Thymus (tissue), 11 donors: ENCODE data around the gene CBFA2T2. TPM values are rescaled to one million over a fixed set of nuclear protein-coding genes. Genes with fewer than 3 reads are reported as not detected.
"Not testable (repeated sequence)": the region's sequence is repeated elsewhere in the genome, so short reads cannot be mapped to it uniquely, and the experiment has no call there.

Source experiments
- DNase-seq, 9 donors: peaks; one replicate each; pipeline ENCODE4 v3.0.0-alpha.2; 2013; ENCODE audit warnings: low spot score in 9 of 9, low read depth in 6 of 9, missing footprints in 1 of 9
- H3K27ac ChIP-seq, 2 donors: one replicate each; pipeline ENCODE4 v1.5.1; 2013; ENCODE audit warnings: control low read depth in 1 of 2, low read depth in 1 of 2, low read length in 1 of 2, mild to moderate bottlenecking in 1 of 2, moderate library complexity in 1 of 2
- H3K27me3 ChIP-seq, 2 donors: one replicate each; pipeline ENCODE4 v1.5.1; 2013; ENCODE audit warnings: low read length in 1 of 2; ENCODE audit not compliant: control insufficient read depth in 2 of 2, insufficient read depth in 1 of 2
- H3K36me3 ChIP-seq, 2 donors: one replicate each; pipeline ENCODE4 v1.5.1; 2013; ENCODE audit warnings: low read length in 1 of 2, mild to moderate bottlenecking in 1 of 2, moderate library complexity in 1 of 2; ENCODE audit not compliant: control insufficient read depth in 2 of 2, insufficient read depth in 2 of 2
- H3K4me1 ChIP-seq, 2 donors: one replicate each; pipeline ENCODE4 v1.5.1; 2013; ENCODE audit warnings: low read length in 2 of 2; ENCODE audit not compliant: control insufficient read depth in 2 of 2, insufficient read depth in 2 of 2
- H3K4me3 ChIP-seq, 2 donors: one replicate each; pipeline ENCODE4 v1.5.1; 2013; ENCODE audit warnings: low read length in 2 of 2, control low read depth in 1 of 2, mild to moderate bottlenecking in 1 of 2
- H3K9me3 ChIP-seq, 2 donors: one replicate each; pipeline ENCODE4 v1.5.1; 2013; ENCODE audit warnings: low read length in 1 of 2, mild to moderate bottlenecking in 1 of 2; ENCODE audit not compliant: control insufficient read depth in 2 of 2, insufficient read depth in 1 of 2
- WGBS: extraction: QIAGEN DNeasy Blood & Tissue Kit; methylation state at CpG from one replicate; pipeline ENCODE4 v1.1.7; 2013; 5-methylcytosine and 5-hydroxymethylcytosine counted together
- polyA plus RNA-seq: library from polyadenylated mRNA; stranded (reverse); fragments of 200-250 nt; gene quantifications from one replicate; pipeline ENCODE4 v1.2.3, GENCODE V29; 2013
- total RNA-seq: library from RNA; stranded (reverse); fragments of 120-200 nt; gene quantifications from one replicate; pipeline ENCODE4 v1.2.4, GENCODE V29; 2013
- donor health status: healthy.

The CBFA2T2 gene
- total and polyA plus RNA-seq, 2 donors, result 6.4 to 9.1 TPM

DNA sequence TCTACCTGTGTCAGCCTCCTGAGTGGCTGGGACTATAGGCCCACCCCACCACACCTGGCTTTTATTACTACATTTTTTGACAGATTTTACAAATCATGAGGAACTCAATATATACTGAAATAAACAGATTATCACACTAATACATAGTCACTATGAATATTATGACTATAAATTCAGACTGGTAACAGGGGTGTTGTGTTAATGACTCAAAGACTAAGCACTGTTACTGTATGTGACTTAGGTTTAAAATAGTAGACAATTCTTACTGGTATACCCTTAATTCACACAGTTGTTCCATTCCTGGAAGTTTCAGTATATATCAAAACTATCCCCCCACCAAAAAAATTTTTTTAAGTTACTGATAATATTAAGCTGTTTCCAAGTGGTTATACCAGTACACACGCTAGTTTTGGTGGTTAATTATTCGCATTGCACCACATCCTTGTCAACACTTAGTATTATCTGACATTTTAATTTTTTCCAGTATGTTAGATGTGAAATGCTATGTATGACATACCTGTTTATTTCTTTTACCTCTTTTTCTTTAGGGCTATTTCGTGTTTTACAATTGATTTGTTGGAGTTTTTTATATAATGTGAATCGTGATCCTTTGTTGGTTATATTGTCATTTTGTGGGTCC is 137.8 kb downstream of the CBFA2T2 start:
- no peak overlapping the region for H3K27ac ChIP-seq
- peaks cover 44 to 51% of the 10 kb centered on the region in 2 donors for H3K36me3 ChIP-seq
- 100% methylated on average over 4 of the region's 4 CpGs for WGBS
- no peaks in the 10 kb centered on the region for H3K27me3 ChIP-seq
- no peak overlapping the region for H3K4me3 ChIP-seq
- no peaks in the 10 kb centered on the region for H3K4me1 ChIP-seq
- no peak for DNase-seq
- H3K9me3 ChIP-seq, result no peaks in the 10 kb centered on the region

DNA sequence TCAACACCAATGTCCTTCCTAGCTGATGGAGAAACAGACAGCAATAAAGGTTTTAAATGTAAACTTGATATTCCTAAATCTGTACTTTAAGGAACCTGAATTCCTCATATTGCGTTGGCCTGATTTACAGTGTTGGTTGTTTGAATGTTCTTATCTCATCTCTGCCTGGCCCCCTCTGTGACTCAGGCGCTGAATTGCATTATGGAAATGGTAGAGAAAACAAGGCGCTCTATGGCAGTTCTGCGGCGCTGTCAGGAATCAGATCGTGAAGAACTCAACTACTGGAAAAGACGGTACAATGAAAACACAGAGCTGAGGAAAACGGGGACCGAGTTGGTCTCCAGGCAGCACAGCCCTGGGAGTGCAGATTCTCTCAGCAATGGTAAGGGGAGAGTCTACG is 139.6 kb downstream of the CBFA2T2 start:
- H3K27ac ChIP-seq, result no peak overlapping the region
- no peaks in the 10 kb centered on the region for H3K27me3 ChIP-seq
- H3K36me3 ChIP-seq, result peaks cover 38 to 45% of the 10 kb centered on the region in 2 donors
- no peak for DNase-seq
- 99% methylated on average over 10 of the region's 10 CpGs for WGBS
- no peaks in the 10 kb centered on the region for H3K4me1 ChIP-seq
- H3K4me3 ChIP-seq, result no peak overlapping the region
- no peaks in the 10 kb centered on the region for H3K9me3 ChIP-seq

DNA sequence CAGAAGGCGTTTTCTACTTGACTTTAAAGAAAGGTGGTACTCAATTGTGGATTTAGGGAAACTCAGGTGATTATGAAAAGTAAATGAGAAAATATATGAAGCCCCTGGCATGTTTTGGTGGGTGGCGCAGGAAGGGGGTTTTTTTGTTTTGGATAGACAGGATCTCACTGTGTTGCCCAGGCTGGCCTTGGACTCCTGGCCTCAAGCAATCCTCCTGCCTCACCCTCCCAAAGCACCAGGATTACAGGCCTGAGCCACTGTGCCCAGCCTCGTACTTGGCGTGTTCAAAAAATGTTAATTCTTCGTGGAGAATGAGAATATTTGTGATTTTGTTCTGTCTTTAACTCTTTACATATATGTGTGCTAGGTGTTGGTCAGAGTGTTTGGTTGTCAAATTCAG is 140.1 kb downstream of the CBFA2T2 start:
- WGBS, result 98% methylated on average over 5 of the region's 5 CpGs

DNA sequence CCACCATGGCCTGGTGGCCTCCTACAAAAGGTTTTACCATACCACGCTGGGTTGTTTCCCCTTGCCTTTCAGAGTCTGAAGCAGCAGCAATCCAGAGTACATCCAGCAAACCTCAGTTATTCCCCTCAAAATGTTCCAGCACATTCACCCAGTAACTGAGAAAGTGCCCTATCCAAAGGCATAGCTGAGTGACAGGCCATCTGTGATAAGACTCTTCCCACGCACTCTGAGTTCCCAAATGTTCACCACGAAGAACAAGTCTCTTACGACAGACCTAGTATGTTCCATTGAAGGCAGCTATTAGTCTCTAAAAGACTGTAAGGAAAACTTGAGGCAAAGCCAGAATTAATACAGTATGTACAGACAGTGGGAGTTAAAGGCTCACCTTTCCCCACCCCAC is 140.6 kb downstream of the CBFA2T2 start:
- Histone ChIP-seq H3K9me3 (no peaks in the 10 kb centered on the region), H3K27ac (no peak overlapping the region), H3K27me3 (no peaks in the 10 kb centered on the region), H3K4me3 (no peak overlapping the region), H3K4me1 (no peaks in the 10 kb centered on the region), H3K36me3 (peaks cover 32 to 40% of the 10 kb centered on the region in 2 donors)
- DNase-seq, result no peak
- 98% methylated on average over 4 of the region's 4 CpGs for WGBS

More for the DNA sequence above, 140.1 kb downstream of the CBFA2T2 start:
- DNase-seq, result no peak
- Histone ChIP-seq H3K4me1 (no peaks in the 10 kb centered on the region), H3K27ac (no peak overlapping the region), H3K36me3 (peaks cover 35 to 41% of the 10 kb centered on the region in 2 donors), H3K9me3 (no peaks in the 10 kb centered on the region), H3K27me3 (no peaks in the 10 kb centered on the region), H3K4me3 (no peak overlapping the region)

DNA sequence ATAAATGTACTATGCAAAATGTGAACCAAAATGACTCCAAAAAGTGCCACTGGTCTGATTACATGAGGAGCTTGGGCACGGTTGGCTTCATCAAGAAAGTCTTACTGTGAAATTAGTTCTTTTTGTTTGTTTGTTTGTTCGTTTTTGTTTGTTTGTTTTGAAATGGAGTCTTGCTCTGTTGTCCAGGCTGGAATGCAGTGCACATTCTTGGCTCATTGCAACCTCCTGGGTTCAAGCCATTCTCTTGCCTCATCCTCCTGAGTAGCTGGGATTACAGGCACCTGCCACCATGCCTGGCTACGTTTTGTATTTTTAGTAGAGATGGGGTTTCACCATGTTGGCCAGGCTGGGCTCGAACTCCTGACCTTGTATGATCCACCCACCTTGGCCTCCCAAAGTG is 142.0 kb downstream of the CBFA2T2 start:
- H3K27me3 ChIP-seq, H3K9me3 ChIP-seq, DNase-seq, H3K4me1 ChIP-seq, H3K27ac ChIP-seq, H3K4me3 ChIP-seq: not testable (repeated sequence)
- peaks cover 36 to 40% of the 10 kb centered on the region in 2 donors for H3K36me3 ChIP-seq
- WGBS, result 99% methylated on average over 4 of the region's 4 CpGs

DNA sequence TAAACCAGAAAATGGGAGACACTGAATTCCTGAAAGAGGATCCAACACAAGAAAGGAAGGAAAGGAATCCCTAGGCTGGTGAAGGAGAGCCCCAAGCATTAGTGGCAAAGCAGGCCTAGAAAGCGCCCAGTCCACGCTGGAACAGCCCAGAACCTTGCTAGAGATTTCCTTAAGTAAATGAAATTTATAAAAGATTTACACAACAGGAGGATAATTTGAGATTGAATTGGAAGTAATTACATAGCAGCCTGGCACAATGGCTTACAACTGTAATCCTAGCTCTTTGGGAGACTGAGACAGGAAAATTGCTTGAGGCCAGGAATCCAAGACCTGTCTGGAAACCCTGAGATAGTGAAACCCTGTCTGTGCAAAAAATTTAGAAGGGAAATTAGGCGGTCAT is 145.4 kb downstream of the CBFA2T2 start:
- Histone ChIP-seq H3K9me3 (no peaks in the 10 kb centered on the region), H3K27ac (no peak overlapping the region), H3K4me1 (no peaks in the 10 kb centered on the region), H3K36me3 (peaks cover 39 to 43% of the 10 kb centered on the region in 2 donors), H3K27me3 (no peaks in the 10 kb centered on the region), H3K4me3 (no peak overlapping the region)
- 99% methylated on average over 3 of the region's 3 CpGs for WGBS
- no peak for DNase-seq

DNA sequence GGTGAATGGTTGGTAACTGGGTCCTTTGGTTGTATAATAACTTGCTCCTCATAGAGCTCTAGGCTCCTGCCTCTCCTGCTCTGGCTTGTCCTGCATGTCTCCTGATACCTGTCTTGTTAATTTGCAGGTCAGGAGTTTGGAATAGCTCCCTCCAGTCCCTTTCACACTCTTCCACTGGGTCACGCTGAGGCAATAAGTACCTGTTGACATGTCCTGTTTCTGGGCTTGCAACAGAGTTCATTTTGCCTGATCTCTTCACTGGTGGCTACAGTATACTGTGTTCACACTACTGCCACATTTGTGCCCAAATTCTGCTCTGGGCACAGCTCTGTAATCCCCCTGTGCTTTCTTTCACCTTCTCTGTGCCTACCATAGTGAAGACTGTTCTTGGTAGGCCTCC is 146.9 kb downstream of the CBFA2T2 start:
- no peaks in the 10 kb centered on the region for H3K9me3 ChIP-seq
- no peaks in the 10 kb centered on the region for H3K4me1 ChIP-seq
- DNase-seq, result no peak
- no peaks in the 10 kb centered on the region for H3K27me3 ChIP-seq
- H3K27ac ChIP-seq, result no peak overlapping the region
- WGBS, result 93% methylated on average over 1 of the region's 1 CpG
- H3K4me3 ChIP-seq, result no peak overlapping the region
- peaks cover 42 to 44% of the 10 kb centered on the region in 2 donors for H3K36me3 ChIP-seq

DNA sequence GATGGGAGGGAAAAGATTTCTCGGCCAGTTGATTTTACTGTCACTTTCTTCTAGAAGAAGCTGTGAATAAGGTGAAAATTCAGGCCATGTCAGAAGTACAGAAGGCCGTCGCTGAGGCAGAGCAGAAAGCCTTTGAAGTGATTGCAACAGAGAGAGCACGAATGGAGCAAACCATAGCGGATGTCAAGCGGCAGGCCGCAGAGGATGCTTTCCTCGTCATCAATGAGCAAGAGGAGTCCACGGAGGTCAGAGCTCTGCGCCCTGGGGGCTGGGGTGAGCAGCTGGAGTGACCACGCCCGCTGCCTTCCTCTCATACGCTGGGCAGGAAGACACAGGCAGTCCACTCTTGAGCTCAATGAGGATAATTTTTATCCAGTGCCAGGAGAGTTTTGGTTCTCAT is 150.4 kb downstream of the CBFA2T2 start:
- H3K4me3 ChIP-seq, result no peak overlapping the region
- H3K36me3 ChIP-seq, result peaks cover 52 to 57% of the 10 kb centered on the region in 2 donors
- H3K27ac ChIP-seq, result no peak overlapping the region
- H3K9me3 ChIP-seq, result no peaks in the 10 kb centered on the region
- H3K27me3 ChIP-seq, result no peaks in the 10 kb centered on the region
- 98% methylated on average over 13 of the region's 13 CpGs for WGBS
- no peaks in the 10 kb centered on the region for H3K4me1 ChIP-seq
- DNase-seq, result no peak

DNA sequence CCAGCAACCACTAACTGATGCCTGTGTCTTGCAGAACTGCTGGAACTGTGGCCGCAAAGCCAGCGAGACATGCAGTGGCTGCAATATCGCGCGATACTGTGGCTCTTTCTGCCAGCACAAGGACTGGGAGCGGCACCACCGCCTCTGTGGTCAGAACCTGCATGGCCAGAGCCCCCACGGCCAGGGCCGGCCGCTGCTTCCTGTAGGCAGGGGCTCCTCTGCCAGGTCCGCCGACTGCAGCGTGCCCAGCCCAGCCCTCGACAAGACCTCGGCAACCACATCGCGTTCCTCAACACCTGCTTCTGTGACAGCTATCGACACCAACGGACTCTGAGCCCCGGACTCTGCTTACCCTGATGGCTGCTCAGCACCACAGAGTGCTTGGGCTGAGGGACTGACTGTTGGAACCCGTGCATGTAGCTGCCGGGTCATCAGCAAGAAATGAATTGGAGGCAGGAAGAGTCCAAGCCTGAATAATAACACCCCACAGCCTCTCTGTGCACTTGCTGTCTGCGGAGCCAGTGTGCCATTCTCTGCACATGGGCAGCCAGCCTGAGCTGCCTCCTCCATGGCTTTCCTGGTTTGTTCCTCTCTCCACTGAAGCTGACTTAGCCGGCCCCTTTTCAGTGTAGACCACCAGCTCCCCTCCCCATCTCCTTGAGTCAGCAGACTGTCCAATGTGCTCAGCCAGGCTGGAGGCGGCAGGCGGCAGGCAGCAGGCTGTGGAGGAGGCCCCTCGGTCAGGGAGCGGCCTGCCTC is 154.6 kb downstream of the CBFA2T2 start:
- no peak overlapping the region for H3K4me3 ChIP-seq
- H3K9me3 ChIP-seq, result no peaks in the 10 kb centered on the region
- peaks cover 43 to 44% of the 10 kb centered on the region in 2 donors for H3K36me3 ChIP-seq
- no peak for DNase-seq
- no peak overlapping the region for H3K27ac ChIP-seq
- 96% methylated on average over 28 of the region's 28 CpGs for WGBS
- peaks cover 0 to 3% of the 10 kb centered on the region in 2 donors for H3K4me1 ChIP-seq
- no peaks in the 10 kb centered on the region for H3K27me3 ChIP-seq
